Measurements from ENCODE around the gene GABBR2.
A peak's percentile ranks its signal among the peaks of the same experiment; 100 is the strongest.

The GABBR2 gene

DNA sequence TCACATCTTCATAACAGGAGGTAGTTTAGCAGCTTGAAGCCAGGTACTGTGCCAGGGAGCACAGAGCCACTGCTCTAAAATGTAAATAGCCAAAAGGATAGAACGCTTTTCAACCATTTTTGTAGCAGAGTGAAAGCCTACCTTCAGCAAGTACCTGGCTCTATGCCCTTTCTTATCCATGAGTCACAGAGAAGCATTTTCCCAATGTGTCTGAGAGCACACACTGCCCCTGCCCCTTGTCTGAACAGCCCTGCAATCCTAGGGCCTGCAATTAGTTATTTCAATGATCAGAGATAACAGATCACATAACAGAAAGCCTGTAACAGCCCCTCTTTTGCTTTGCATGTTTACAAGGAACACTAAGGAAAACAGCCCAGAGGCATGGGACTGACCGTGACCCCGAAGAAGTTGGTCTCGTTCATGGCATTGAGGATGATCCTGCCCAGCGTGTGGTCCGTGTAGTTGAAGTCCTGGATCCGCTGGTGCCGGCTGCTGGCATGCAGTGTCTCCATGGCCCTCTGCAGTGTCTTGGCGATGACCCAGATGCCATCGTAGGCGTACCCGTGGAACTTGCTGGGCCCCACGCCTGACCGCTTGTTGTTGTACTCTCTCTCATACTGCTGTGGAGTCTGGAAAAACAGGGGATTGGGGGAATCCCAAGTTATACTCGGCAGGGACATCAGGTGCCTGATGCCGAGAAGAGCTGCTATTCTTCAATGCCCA lies 255.0 kb downstream of the GABBR2 start:
- no peak for DNase-seq

DNA sequence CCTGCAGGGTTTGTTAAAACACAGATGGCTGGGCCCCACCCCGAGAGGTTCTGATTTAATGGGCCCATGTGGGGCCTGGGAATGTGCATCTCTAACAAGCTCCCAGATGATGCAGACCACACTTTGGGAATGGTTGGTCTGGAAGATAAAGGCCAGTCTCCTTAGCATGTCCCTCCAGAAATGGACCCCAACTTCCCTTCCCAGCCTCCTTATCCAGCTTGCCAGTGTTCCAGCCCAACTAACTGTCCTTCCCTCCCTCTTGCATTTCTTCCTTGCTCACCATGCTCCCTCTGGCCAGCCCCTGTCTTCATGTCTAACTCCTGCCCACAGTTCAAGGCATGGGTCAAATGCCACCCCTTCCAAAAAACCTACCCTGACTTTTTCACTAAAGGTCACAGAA lies 257.2 kb downstream of the GABBR2 start:
- DNase-seq = no peak

DNA sequence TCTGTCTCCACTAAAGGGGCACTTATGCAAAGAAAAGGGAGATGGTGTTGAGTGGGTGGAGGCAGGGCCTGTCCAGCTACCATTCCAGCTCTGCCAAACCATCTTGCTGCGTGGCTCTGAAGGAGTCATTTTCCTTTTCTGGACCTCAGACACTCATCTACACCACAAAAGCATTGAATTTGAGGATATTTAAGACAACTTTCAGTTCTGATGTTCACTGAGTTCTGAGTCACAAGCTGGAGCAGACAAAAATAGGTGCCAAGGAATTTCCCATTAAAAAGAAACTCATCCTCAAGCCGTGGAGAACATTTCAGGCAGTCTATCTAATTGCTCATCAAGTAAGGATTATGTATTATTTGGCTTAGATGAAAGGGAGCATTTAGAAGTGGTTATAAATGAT lies 258.2 kb downstream of the GABBR2 start:
- no peak for DNase-seq

- DNase-seq = no peak
Measured at GRCh38 chr9:98449871-98450270, 258.9 kb downstream of the GABBR2 start.

DNA sequence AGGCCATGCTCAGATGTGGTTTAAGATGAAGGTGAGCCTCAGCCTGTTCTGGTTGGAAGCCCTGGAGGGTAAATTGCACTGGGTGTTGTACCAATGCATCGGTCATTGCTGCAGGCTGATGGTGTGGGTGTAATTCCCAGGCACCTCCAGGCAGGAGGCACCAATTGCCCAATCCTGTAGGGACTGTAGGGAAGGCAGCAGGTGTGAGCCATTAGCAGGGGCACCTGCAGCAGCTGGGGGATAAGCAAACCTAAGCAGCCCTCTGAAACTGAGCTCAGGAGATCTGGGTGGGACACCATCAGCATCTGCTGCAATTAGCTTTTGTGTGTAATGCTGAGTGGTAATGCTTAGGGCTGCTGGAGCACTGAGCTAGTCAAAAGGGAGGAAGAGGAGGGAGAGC lies 263.2 kb downstream of the GABBR2 start:
- no peak for DNase-seq

- no peak for DNase-seq
Measured at GRCh38 chr9:98444601-98445000, 264.1 kb downstream of the GABBR2 start.

- no peak for DNase-seq
Measured at GRCh38 chr9:98442541-98442940, 266.2 kb downstream of the GABBR2 start.

DNA sequence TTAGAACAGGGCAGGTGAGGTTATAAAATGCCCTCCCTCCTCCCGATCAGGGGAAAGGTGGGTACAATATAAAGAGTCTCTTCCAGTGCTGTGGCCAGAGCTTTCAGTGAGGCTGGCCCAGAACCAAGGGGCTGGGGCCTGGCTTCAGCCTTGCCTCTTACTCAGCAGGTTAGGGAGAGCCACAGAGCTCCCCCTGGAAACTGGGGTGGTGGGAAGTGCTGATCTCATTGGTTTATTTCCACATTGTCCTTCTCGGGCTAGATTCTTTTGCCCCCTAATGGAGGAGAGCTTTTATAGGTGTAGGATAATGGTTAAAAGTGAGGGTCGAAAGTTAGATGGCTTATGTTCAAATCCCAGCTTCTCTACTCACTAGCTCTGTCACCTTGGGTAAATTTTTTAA lies 266.6 kb downstream of the GABBR2 start:
- no peak for DNase-seq

GRCh38 chr9:98438666-98439065 lies 270.1 kb downstream of the GABBR2 start:
- DNase-seq = peak in 1 of 58 donors; percentile 28

GRCh38 chr9:98437458-98438034 lies 271.2 kb downstream of the GABBR2 start:
- DNase-seq = no peak

DNA sequence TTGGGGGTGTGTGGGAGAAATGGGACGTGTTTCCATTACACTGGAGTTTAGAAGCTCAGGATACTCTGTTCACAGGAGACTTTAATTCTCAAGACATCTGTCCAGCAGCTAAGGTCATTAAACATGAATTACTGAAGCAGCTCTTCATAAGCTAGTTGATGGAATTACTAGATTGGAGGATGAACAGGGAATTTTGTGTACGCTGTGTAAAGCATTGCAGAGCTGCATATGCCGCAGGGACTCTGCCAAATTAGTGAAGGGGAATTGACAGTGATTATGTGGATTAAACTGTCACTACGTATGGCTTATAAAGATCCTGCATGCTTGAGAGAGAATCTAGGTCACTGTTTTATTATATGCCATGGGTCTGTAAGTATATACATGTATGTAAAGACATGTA lies 275.8 kb downstream of the GABBR2 start:
- DNase-seq = no peak

GRCh38 chr9:98432134-98432533 lies 276.6 kb downstream of the GABBR2 start:
- DNase-seq = peak in 10 of 58 donors; percentile 9 to 49 (median 26)

GRCh38 chr9:98430535-98431292 lies 278.0 kb downstream of the GABBR2 start:
- peak in 15 of 58 donors; percentile 6 to 51 (median 17) for DNase-seq

DNA sequence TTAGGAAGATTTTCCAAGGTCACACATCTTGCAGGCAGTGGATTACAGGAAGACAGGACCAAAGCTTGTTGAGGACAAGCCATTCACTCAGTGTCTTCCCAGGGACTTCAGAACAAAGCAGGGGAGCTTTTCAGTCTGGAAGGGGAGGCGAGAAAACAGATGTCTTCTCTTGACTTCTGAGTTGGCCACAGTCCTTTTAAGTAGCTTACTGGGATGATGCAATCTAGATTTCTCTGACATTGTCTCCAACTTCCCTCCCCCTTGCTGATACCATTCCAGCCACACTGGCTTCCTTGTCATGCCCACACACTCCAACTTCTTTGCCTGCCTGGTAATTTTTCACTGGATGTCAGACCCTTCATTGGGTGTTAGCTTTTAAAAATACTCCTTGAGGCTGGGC lies 279.1 kb downstream of the GABBR2 start:
- peak in 12 of 58 donors; percentile 3 to 58 (median 14) for DNase-seq

GRCh38 chr9:98428454-98428853 lies 280.3 kb downstream of the GABBR2 start:
- DNase-seq = no peak

DNA sequence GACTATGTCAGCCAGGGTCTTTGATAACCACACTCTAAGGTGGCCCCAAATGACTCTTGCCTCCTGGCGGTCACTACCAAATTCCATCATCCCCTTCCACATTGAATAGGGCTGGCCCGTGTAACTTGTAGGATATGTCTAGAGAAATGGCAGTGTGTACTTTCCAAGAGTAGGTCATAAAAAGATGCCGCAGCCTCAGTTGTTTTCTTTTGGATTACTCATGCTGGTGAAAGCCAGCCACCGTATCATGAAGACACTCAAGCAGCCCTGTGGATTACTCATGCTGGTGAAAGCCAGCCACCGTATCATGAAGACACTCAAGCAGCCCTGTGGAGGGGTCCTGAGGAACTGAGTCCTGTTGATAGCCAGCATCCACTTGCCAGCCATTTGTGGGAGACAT lies 281.2 kb downstream of the GABBR2 start:
- DNase-seq = no peak

- no peak for DNase-seq
Measured at GRCh38 chr9:98425079-98425478, 283.7 kb downstream of the GABBR2 start.

DNA sequence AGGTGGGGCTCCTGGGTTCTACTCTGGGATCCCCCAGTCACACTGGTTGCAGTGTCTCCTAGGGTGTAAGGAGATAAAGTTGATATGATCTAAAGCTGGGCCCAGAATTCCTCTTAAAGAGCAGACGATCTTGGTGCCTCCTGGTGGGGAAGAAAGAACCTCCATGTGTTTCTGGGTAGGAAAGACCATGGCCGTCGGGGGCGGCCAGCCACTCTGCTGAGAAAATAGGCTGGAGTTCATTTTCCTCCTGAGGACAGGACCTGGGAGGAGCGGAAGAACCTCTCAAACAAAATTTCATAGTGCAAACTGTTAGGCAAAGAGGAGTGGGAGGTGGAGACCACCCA lies 289.5 kb downstream of the GABBR2 start:
- DNase-seq = no peak

DNA sequence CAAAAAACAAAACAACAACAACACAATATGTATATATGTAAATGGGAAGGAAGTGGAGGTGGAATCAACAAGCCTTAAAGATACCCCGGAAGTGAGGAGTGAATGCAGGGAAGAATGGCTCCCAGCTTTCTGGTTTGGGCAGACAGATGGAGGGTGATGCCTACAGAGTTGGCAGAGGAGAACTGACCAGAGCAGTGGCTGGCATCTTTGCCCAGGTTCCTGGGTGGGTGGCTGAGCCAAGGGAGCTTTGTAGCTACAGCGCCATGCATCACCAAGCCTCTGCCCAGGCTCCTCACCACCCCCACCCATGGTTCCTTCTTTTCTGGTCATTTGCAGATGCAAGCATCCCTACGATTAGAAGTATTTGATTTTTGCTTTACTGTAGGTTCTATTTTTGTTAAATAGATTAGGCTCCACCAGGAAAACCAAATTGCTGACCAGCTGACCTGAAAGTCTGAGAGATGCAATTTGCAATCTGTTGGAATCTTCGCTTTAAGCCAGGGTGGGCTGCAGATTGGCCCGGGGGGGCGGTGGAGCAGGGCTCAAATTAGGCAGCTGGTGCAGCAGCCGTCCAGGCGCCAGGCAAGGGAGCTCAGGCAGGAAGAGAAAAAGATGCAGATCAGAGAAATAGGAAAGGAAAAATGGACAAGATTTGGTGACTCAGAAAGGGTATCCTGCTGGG lies 290.0 kb downstream of the GABBR2 start:
- peak in 2 of 58 donors; percentile 18 to 31 for DNase-seq

DNA sequence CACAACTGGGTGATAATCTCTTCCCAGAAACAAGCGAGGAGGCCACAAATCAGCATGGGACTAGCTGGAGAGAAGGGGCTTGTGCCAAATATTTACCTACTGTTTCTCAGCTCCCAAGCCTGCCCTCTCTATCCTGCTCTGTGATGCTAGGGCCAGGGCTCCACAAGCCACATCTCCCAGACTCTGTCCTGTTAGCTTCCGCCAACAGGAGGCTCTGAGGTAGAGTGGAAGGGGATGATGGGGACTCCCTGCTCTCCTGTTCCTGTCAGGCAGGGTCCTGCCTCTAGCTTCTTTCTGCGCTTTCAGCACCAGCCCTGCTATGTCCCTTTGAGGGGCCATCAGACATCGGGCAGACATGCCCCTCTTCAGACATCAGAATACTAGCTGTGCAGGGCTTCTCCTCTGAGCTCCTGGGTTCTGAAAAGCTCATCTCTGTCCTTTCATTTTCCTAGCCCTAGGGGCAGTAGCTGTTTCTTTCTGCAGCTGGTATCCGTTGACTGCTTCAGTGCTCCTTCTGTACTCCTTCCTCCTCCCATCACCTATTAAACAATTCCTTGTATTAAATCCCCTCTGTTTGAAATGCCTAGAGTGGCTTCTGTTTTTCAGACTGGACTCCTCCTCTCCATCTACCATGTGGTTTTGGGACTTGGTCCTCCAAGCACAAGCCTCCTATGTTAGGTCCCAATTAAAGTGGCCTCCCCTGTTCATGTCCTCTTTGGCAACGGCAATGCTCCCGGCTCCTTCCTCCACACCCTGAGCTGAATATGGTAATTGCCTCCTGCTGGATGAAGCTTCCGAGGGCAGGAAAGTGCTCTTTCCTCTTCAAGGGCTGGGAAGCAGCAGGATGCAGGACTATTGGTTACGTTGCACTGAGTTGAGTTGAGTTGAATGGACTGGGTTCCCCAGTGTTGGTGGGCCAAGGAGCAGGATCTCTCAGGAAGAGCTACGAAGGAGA lies 292.2 kb downstream of the GABBR2 start:
- DNase-seq = no peak

GRCh38 chr9:98415782-98416181 lies 293.0 kb downstream of the GABBR2 start:
- DNase-seq = no peak

Measured in anterior cingulate cortex (tissue), 58 donors.